ENCODE measurements around the gene S100A16.
A peak's percentile ranks its signal among the peaks of the same experiment; 100 is the strongest.
"Not testable (repeated sequence)": the region's sequence is repeated elsewhere in the genome, so short reads cannot be mapped to it uniquely, and the experiment has no call there.

The S100A16 gene

GRCh38 chr1:153588033-153588432 lies 24.9 kb downstream of the S100A16 start:
- DNase-seq (ENCODE audit: low read depth in 4 of 4, low spot score in 1 of 4) = not testable (repeated sequence)

- DNase-seq (ENCODE audit: low read depth in 4 of 4, low spot score in 1 of 4) = no peak
These were observed 25.6 kb downstream of the S100A16 start for GRCh38 chr1:153587314-153587713.

- no peak for DNase-seq (ENCODE audit: low read depth in 4 of 4, low spot score in 1 of 4)
These were observed 26.6 kb downstream of the S100A16 start for GRCh38 chr1:153586347-153586746.

GRCh38 chr1:153585006-153585405 lies 27.9 kb downstream of the S100A16 start:
- no peak for DNase-seq (ENCODE audit: low read depth in 4 of 4, low spot score in 1 of 4)

- DNase-seq (ENCODE audit: low read depth in 4 of 4, low spot score in 1 of 4) = no peak
These were observed 29.0 kb downstream of the S100A16 start for GRCh38 chr1:153583976-153584375.

- DNase-seq (ENCODE audit: low read depth in 4 of 4, low spot score in 1 of 4) = not testable (repeated sequence)
These were observed 29.4 kb downstream of the S100A16 start for GRCh38 chr1:153583514-153583913.

GRCh38 chr1:153582836-153583235 lies 30.1 kb downstream of the S100A16 start:
- not testable (repeated sequence) for DNase-seq (ENCODE audit: low read depth in 4 of 4, low spot score in 1 of 4)

- no peak for DNase-seq (ENCODE audit: low read depth in 4 of 4, low spot score in 1 of 4)
These were observed 34.0 kb downstream of the S100A16 start for GRCh38 chr1:153578936-153579335.

- no peak for DNase-seq (ENCODE audit: low read depth in 4 of 4, low spot score in 1 of 4)
These were observed 34.4 kb downstream of the S100A16 start for GRCh38 chr1:153578490-153578889.

- DNase-seq (ENCODE audit: low read depth in 4 of 4, low spot score in 1 of 4) = no peak
These were observed 35.3 kb downstream of the S100A16 start for GRCh38 chr1:153577624-153578051.

- DNase-seq (ENCODE audit: low read depth in 4 of 4, low spot score in 1 of 4) = no peak
These were observed 35.8 kb downstream of the S100A16 start for GRCh38 chr1:153577138-153577537.

- not testable (repeated sequence) for DNase-seq (ENCODE audit: low read depth in 4 of 4, low spot score in 1 of 4)
These were observed 37.4 kb downstream of the S100A16 start for GRCh38 chr1:153575497-153575896.

GRCh38 chr1:153575081-153575491 lies 37.9 kb downstream of the S100A16 start:
- not testable (repeated sequence) for DNase-seq (ENCODE audit: low read depth in 4 of 4, low spot score in 1 of 4)

- DNase-seq (ENCODE audit: low read depth in 4 of 4, low spot score in 1 of 4) = no peak
These were observed 39.6 kb downstream of the S100A16 start for GRCh38 chr1:153573351-153573750.

GRCh38 chr1:153572569-153573015 lies 40.3 kb downstream of the S100A16 start:
- peak in 2 of 4 experiments; percentile 30 to 51 for DNase-seq (ENCODE audit: low read depth in 4 of 4, low spot score in 1 of 4)

- DNase-seq (ENCODE audit: low read depth in 4 of 4, low spot score in 1 of 4) = no peak
These were observed 41.2 kb downstream of the S100A16 start for GRCh38 chr1:153571706-153572105.

- DNase-seq (ENCODE audit: low read depth in 4 of 4, low spot score in 1 of 4) = no peak
These were observed 42.1 kb downstream of the S100A16 start for GRCh38 chr1:153570874-153571273.

GRCh38 chr1:153569465-153569864 lies 43.5 kb downstream of the S100A16 start:
- no peak for DNase-seq (ENCODE audit: low read depth in 4 of 4, low spot score in 1 of 4)

GRCh38 chr1:153568367-153569099 lies 44.4 kb downstream of the S100A16 start:
- DNase-seq (ENCODE audit: low read depth in 4 of 4, low spot score in 1 of 4) = peak; percentile 58 to 83 (median 70)

- DNase-seq (ENCODE audit: low read depth in 4 of 4, low spot score in 1 of 4) = peak in 2 of 4 experiments; percentile 30 to 48
These were observed 45.1 kb downstream of the S100A16 start for GRCh38 chr1:153567621-153568366.

- peak; percentile 58 to 88 (median 68) for DNase-seq (ENCODE audit: low read depth in 4 of 4, low spot score in 1 of 4)
These were observed 46.2 kb downstream of the S100A16 start for GRCh38 chr1:153566414-153567371.

Measured in stimulated activated CD4-positive, alpha-beta T cell treated with anti-CD3 and anti-CD28 coated beads, Interleukin-1b, Interleukin-23, amount 100 ng/mL, for 24 hours (primary cell).